ENCODE measurements around the gene ZFAND6.

The ZFAND6 gene

GRCh38 chr15:80161468-80162016, 102.1 kb downstream of the ZFAND6 start:
- DNase-seq (ENCODE audit: insufficient read length, low spot score) (no peak), FAIRE-seq (no peak)
- TF ChIP-seq POLR2A (IDR thresholded peaks at IDR 0.05; ENCODE audit: low read depth, low read length), result no peak
- TF ChIP-seq TAF1 (IDR thresholded peaks at IDR 0.05; ENCODE audit: low read depth, low read length), result no peak
- no peak for TF ChIP-seq SPI1 (IDR thresholded peaks at IDR 0.05; ENCODE audit: low read depth, low read length)
- TF ChIP-seq POU2F2 (IDR thresholded peaks at IDR 0.05; ENCODE audit: low read depth, low read length), result no peak
- no peak for TF ChIP-seq POLR2AphosphoS5 (IDR thresholded peaks at IDR 0.05; ENCODE audit: low read depth, low read length)
- no peak for TF ChIP-seq PAX5 (IDR thresholded peaks at IDR 0.05; ENCODE audit: insufficient read depth, low read length, severe bottlenecking)

- TF ChIP-seq POLR2AphosphoS5 (IDR thresholded peaks at IDR 0.05; ENCODE audit: low read depth, low read length), result no peak
- no peak for TF ChIP-seq SPI1 (IDR thresholded peaks at IDR 0.05; ENCODE audit: low read depth, low read length)
- no peak for TF ChIP-seq PAX5 (IDR thresholded peaks at IDR 0.05; ENCODE audit: insufficient read depth, low read length, severe bottlenecking)
- TF ChIP-seq POU2F2 (IDR thresholded peaks at IDR 0.05; ENCODE audit: low read depth, low read length), result no peak
- no peak for TF ChIP-seq TAF1 (IDR thresholded peaks at IDR 0.05; ENCODE audit: low read depth, low read length)
- TF ChIP-seq POLR2A (IDR thresholded peaks at IDR 0.05; ENCODE audit: low read depth, low read length), result no peak
- DNase-seq (ENCODE audit: insufficient read length, low spot score) (no peak), FAIRE-seq (no peak)
Measured at GRCh38 chr15:80162059-80162554, 102.6 kb downstream of the ZFAND6 start.

- DNase-seq (ENCODE audit: insufficient read length, low spot score) (no peak), FAIRE-seq (no peak)
- TF ChIP-seq TAF1 (IDR thresholded peaks at IDR 0.05; ENCODE audit: low read depth, low read length) (no peak), POU2F2 (IDR thresholded peaks at IDR 0.05; ENCODE audit: low read depth, low read length) (no peak), POLR2A (IDR thresholded peaks at IDR 0.05; ENCODE audit: low read depth, low read length) (no peak), POLR2AphosphoS5 (IDR thresholded peaks at IDR 0.05; ENCODE audit: low read depth, low read length) (no peak), SPI1 (IDR thresholded peaks at IDR 0.05; ENCODE audit: low read depth, low read length) (no peak), PAX5 (IDR thresholded peaks at IDR 0.05; ENCODE audit: insufficient read depth, low read length, severe bottlenecking) (no peak)
Measured at GRCh38 chr15:80163217-80163616, 103.7 kb downstream of the ZFAND6 start.

GRCh38 chr15:80163897-80164296, 104.4 kb downstream of the ZFAND6 start:
- DNase-seq (ENCODE audit: insufficient read length, low spot score), result no peak
- no peak for TF ChIP-seq POLR2AphosphoS5 (IDR thresholded peaks at IDR 0.05; ENCODE audit: low read depth, low read length)
- no peak for TF ChIP-seq POU2F2 (IDR thresholded peaks at IDR 0.05; ENCODE audit: low read depth, low read length)
- TF ChIP-seq TAF1 (IDR thresholded peaks at IDR 0.05; ENCODE audit: low read depth, low read length), result no peak
- TF ChIP-seq SPI1 (IDR thresholded peaks at IDR 0.05; ENCODE audit: low read depth, low read length), result no peak
- no peak for TF ChIP-seq PAX5 (IDR thresholded peaks at IDR 0.05; ENCODE audit: insufficient read depth, low read length, severe bottlenecking)
- TF ChIP-seq POLR2A (IDR thresholded peaks at IDR 0.05; ENCODE audit: low read depth, low read length), result no peak
- no peak for FAIRE-seq

GRCh38 chr15:80167936-80168335, 108.5 kb downstream of the ZFAND6 start:
- no peak for FAIRE-seq
- DNase-seq (ENCODE audit: insufficient read length, low spot score), result no peak
- no peak for TF ChIP-seq PAX5 (IDR thresholded peaks at IDR 0.05; ENCODE audit: insufficient read depth, low read length, severe bottlenecking)
- no peak for TF ChIP-seq POLR2A (IDR thresholded peaks at IDR 0.05; ENCODE audit: low read depth, low read length)
- no peak for TF ChIP-seq SPI1 (IDR thresholded peaks at IDR 0.05; ENCODE audit: low read depth, low read length)
- no peak for TF ChIP-seq POU2F2 (IDR thresholded peaks at IDR 0.05; ENCODE audit: low read depth, low read length)
- TF ChIP-seq TAF1 (IDR thresholded peaks at IDR 0.05; ENCODE audit: low read depth, low read length), result no peak
- no peak for TF ChIP-seq POLR2AphosphoS5 (IDR thresholded peaks at IDR 0.05; ENCODE audit: low read depth, low read length)

GRCh38 chr15:80168421-80168820, 108.9 kb downstream of the ZFAND6 start:
- no peak for FAIRE-seq
- TF ChIP-seq POLR2AphosphoS5 (IDR thresholded peaks at IDR 0.05; ENCODE audit: low read depth, low read length), result no peak
- TF ChIP-seq POU2F2 (IDR thresholded peaks at IDR 0.05; ENCODE audit: low read depth, low read length), result no peak
- no peak for TF ChIP-seq POLR2A (IDR thresholded peaks at IDR 0.05; ENCODE audit: low read depth, low read length)
- TF ChIP-seq TAF1 (IDR thresholded peaks at IDR 0.05; ENCODE audit: low read depth, low read length), result no peak
- no peak for TF ChIP-seq SPI1 (IDR thresholded peaks at IDR 0.05; ENCODE audit: low read depth, low read length)
- TF ChIP-seq PAX5 (IDR thresholded peaks at IDR 0.05; ENCODE audit: insufficient read depth, low read length, severe bottlenecking), result no peak
- DNase-seq (ENCODE audit: insufficient read length, low spot score), result no peak

- no peak for DNase-seq (ENCODE audit: insufficient read length, low spot score)
- TF ChIP-seq TAF1 (IDR thresholded peaks at IDR 0.05; ENCODE audit: low read depth, low read length) (no peak), SPI1 (IDR thresholded peaks at IDR 0.05; ENCODE audit: low read depth, low read length) (no peak), POLR2AphosphoS5 (IDR thresholded peaks at IDR 0.05; ENCODE audit: low read depth, low read length) (no peak)
- no peak for FAIRE-seq
Measured at GRCh38 chr15:80169768-80170357, 110.4 kb downstream of the ZFAND6 start.

- FAIRE-seq (no peak), DNase-seq (ENCODE audit: insufficient read length, low spot score) (no peak)
- TF ChIP-seq POLR2A (IDR thresholded peaks at IDR 0.05; ENCODE audit: low read depth, low read length), result no peak
- no peak for TF ChIP-seq POLR2AphosphoS5 (IDR thresholded peaks at IDR 0.05; ENCODE audit: low read depth, low read length)
- TF ChIP-seq PAX5 (IDR thresholded peaks at IDR 0.05; ENCODE audit: insufficient read depth, low read length, severe bottlenecking), result no peak
- TF ChIP-seq SPI1 (IDR thresholded peaks at IDR 0.05; ENCODE audit: low read depth, low read length), result no peak
- no peak for TF ChIP-seq POU2F2 (IDR thresholded peaks at IDR 0.05; ENCODE audit: low read depth, low read length)
- TF ChIP-seq TAF1 (IDR thresholded peaks at IDR 0.05; ENCODE audit: low read depth, low read length), result no peak
Measured at GRCh38 chr15:80170596-80170995, 111.1 kb downstream of the ZFAND6 start.

- FAIRE-seq, result no peak
- TF ChIP-seq POLR2AphosphoS5 (IDR thresholded peaks at IDR 0.05; ENCODE audit: low read depth, low read length) (no peak), SPI1 (IDR thresholded peaks at IDR 0.05; ENCODE audit: low read depth, low read length) (no peak), PAX5 (IDR thresholded peaks at IDR 0.05; ENCODE audit: insufficient read depth, low read length, severe bottlenecking) (no peak), POU2F2 (IDR thresholded peaks at IDR 0.05; ENCODE audit: low read depth, low read length) (no peak), TAF1 (IDR thresholded peaks at IDR 0.05; ENCODE audit: low read depth, low read length) (no peak), POLR2A (IDR thresholded peaks at IDR 0.05; ENCODE audit: low read depth, low read length) (no peak)
- DNase-seq (ENCODE audit: insufficient read length, low spot score), result no peak
Measured at GRCh38 chr15:80171787-80172186, 112.3 kb downstream of the ZFAND6 start.
